GM18511 (cell line): ENCODE results near the gene BCL7C.
"Not testable (repeated sequence)": the region's sequence is repeated elsewhere in the genome, so short reads cannot be mapped to it uniquely, and the experiment has no call there.

Experiments
- ATAC-seq: cut with Tn5 transposase; IDR thresholded peaks from one replicate; pipeline ENCODE4 v1.9.1; 2021; ENCODE audit warnings: mild to moderate bottlenecking, moderate library complexity; ENCODE audit not compliant: unreplicated experiment

Gene BCL7C

GRCh38 chr16:30870904-30871303 lies 23.0 kb downstream of the BCL7C start:
- ATAC-seq = no peak

- ATAC-seq = no peak
Measured at GRCh38 chr16:30867747-30868146, 26.1 kb downstream of the BCL7C start.

GRCh38 chr16:30866031-30866430 lies 27.8 kb downstream of the BCL7C start:
- no peak for ATAC-seq

- ATAC-seq = not testable (repeated sequence)
Measured at GRCh38 chr16:30863178-30863577, 30.7 kb downstream of the BCL7C start.

- not testable (repeated sequence) for ATAC-seq
Measured at GRCh38 chr16:30860729-30861128, 33.1 kb downstream of the BCL7C start.

- ATAC-seq = no peak
Measured at GRCh38 chr16:30858829-30859423, 35.0 kb downstream of the BCL7C start.

- ATAC-seq = no peak
Measured at GRCh38 chr16:30858111-30858495, 35.8 kb downstream of the BCL7C start.

- no peak for ATAC-seq
Measured at GRCh38 chr16:30853758-30854157, 40.1 kb downstream of the BCL7C start.

- no peak for ATAC-seq
Measured at GRCh38 chr16:30850246-30850645, 43.6 kb downstream of the BCL7C start.

- ATAC-seq = no peak
Measured at GRCh38 chr16:30846649-30847402, 47.1 kb downstream of the BCL7C start.

- no peak for ATAC-seq
Measured at GRCh38 chr16:30844671-30845449, 49.0 kb downstream of the BCL7C start.

GRCh38 chr16:30844346-30844670 lies 49.6 kb downstream of the BCL7C start:
- ATAC-seq = no peak

- ATAC-seq = no peak
Measured at GRCh38 chr16:30843501-30843900, 50.4 kb downstream of the BCL7C start.

GRCh38 chr16:30842971-30843370 lies 50.9 kb downstream of the BCL7C start:
- no peak for ATAC-seq

- no peak for ATAC-seq
Measured at GRCh38 chr16:30841332-30841731, 52.5 kb downstream of the BCL7C start.

- no peak for ATAC-seq
Measured at GRCh38 chr16:30840611-30841010, 53.3 kb downstream of the BCL7C start.

GRCh38 chr16:30839523-30840227 lies 54.2 kb downstream of the BCL7C start:
- no peak for ATAC-seq

GRCh38 chr16:30838876-30839471 lies 54.9 kb downstream of the BCL7C start:
- no peak for ATAC-seq

GRCh38 chr16:30837904-30838303 lies 56.0 kb downstream of the BCL7C start:
- ATAC-seq = no peak
